HepG2 (cell line): Measurements from ENCODE around the gene MRPL14. TPM values are rescaled to one million over a fixed set of nuclear protein-coding genes. Genes with fewer than 3 reads are reported as not detected.
A peak's percentile ranks its signal among the peaks of the same experiment; 100 is the strongest.

Source experiments
- ATAC-seq: fragments of 200-7000 bp; cut with Tn5 transposase; 3 replicates; pipeline ENCODE4 v1.9.1; 2020; ENCODE audit warnings: mild to moderate bottlenecking, moderate library complexity
- BruUV-seq: library from RNA; stranded (reverse); fragments of 400-500 nt; replicated peaks from 2 replicates; lab custom pipeline; 2021; lab: Mats Ljungman, UMichigan
- CTCF ChIA-PET: fragments of 300-600 bp; formaldehyde crosslinking; extraction: SDS; loops from one replicate; lab custom pipeline; 2021; ENCODE audit warnings: low total read pairs, inconsistent platforms, low intra/inter-chr PET ratio; lab: Yijun Ruan, JAX
- POLR2A ChIA-PET: fragments of 350-600 bp; sonication (Branson Sonifier 250); formaldehyde crosslinking; loops from one replicate; lab custom pipeline; 2020; ENCODE audit warnings: antibody characterized with exemption, inconsistent platforms; lab: Yijun Ruan, JAX
- DNase-seq: peaks from one replicate; pipeline ENCODE4 v3.0.0-alpha.2; 2015; ENCODE audit warnings: low spot score
- FAIRE-seq: peaks from 3 replicates; lab custom pipeline; 2011; peaks lifted over from hg19 to GRCh38; lab: Jason Lieb, UNC
- H2AFZ ChIP-seq: one replicate; pipeline ENCODE4 v1.6.1; 2011; ENCODE audit warnings: low read length, inconsistent platforms
- H3K27ac ChIP-seq: fragments of 300-600 bp; 3 replicates; pipeline ENCODE4 v1.8.0; 2011; ENCODE audit warnings: mixed run types, mild to moderate bottlenecking, mixed read lengths, low read length, inconsistent platforms; ENCODE audit not compliant: insufficient read depth; ENCODE audit errors: extremely low read length
- H3K27me3 ChIP-seq, 2 experiments: fragments of 200-600 bp in 1 of 2; 2 replicates in 1 of 2; 3 replicates in 1 of 2; pipeline versions ENCODE4 v1.6.0 to v1.8.0; 2011; ENCODE audit warnings: low read length in 2 of 2, mild to moderate bottlenecking in 2 of 2, moderate library complexity in 2 of 2, inconsistent platforms in 1 of 2; ENCODE audit not compliant: insufficient read depth in 2 of 2, control insufficient read depth in 1 of 2
- H3K36me3 ChIP-seq, 2 experiments: fragments of 200-600 bp in 1 of 2; replicated peaks in 1 of 2; 2 replicates in 1 of 2; 3 replicates in 1 of 2; pipeline versions ENCODE4 v1.5.1 to v1.8.0; 2011; ENCODE audit warnings: low read length in 2 of 2, inconsistent platforms in 1 of 2; ENCODE audit not compliant: insufficient read depth in 2 of 2, control insufficient read depth in 1 of 2
- H3K4me1 ChIP-seq: 2 replicates; pipeline ENCODE4 v1.5.1; 2012; ENCODE audit warnings: low read length, inconsistent platforms; ENCODE audit not compliant: insufficient read depth
- H3K4me2 ChIP-seq: 2 replicates; pipeline ENCODE4 v1.6.0; 2011; ENCODE audit warnings: low read depth, low read length, inconsistent platforms
- H3K4me3 ChIP-seq, 3 experiments: fragments of 200-600 bp in 1 of 3; sonication (generic), shearing (Covaris generic) in 1 of 3; replicated peaks in 1 of 3; 2 replicates each; pipeline ENCODE4 v1.5.1; 2011 to 2016; ENCODE audit warnings: low read length in 3 of 3, inconsistent platforms in 2 of 3, low read depth in 2 of 3, mild to moderate bottlenecking in 2 of 3, control low read depth in 1 of 3, mixed read lengths in 1 of 3; ENCODE audit not compliant: insufficient read depth in 1 of 3
- H3K79me2 ChIP-seq: one replicate; pipeline ENCODE4 v1.6.1; 2011; ENCODE audit warnings: low read length, inconsistent platforms; ENCODE audit not compliant: insufficient read depth
- H3K9ac ChIP-seq: 2 replicates; pipeline ENCODE4 v1.6.0; 2011; ENCODE audit warnings: mild to moderate bottlenecking, low read depth, low read length, inconsistent platforms; ENCODE audit not compliant: insufficient read depth
- H3K9me3 ChIP-seq: 2 replicates; pipeline ENCODE4 v1.5.1; 2012; ENCODE audit warnings: mild to moderate bottlenecking, low read length
- H4K20me1 ChIP-seq: 2 replicates; pipeline ENCODE4 v1.6.0; 2011; ENCODE audit warnings: inconsistent platforms, mild to moderate bottlenecking, low read length, moderate library complexity; ENCODE audit not compliant: insufficient read depth
- ARNTL ChIP-seq: sonication (generic); formaldehyde crosslinking; IDR thresholded peaks from 2 replicates; pipeline ENCODE4 v1.4.0; 2020; ENCODE audit warnings: mild to moderate bottlenecking, missing genetic modification reagents
- ATRX ChIP-seq: sonication (generic); formaldehyde crosslinking; IDR thresholded peaks from 2 replicates; pipeline ENCODE4 v1.4.0; 2020; ENCODE audit warnings: missing genetic modification reagents, borderline replicate concordance
- HCFC1 ChIP-seq: fragments of 150-350 bp; IDR thresholded peaks from 2 replicates; pipeline ENCODE4 v1.6.1; 2014; ENCODE audit warnings: low read depth, low read length
- NR2F1 ChIP-seq, 2 experiments: fragments of 450-650 bp in 1 of 2; formaldehyde crosslinking in 1 of 2; IDR thresholded peaks; 2 replicates each; pipeline versions ENCODE4 v1.5.0 to v1.6.1; 2016 to 2020; ENCODE audit warnings: mild to moderate bottlenecking in 1 of 2, missing compliant biosample characterization in 1 of 2, missing genetic modification reagents in 1 of 2, moderate library complexity in 1 of 2
- NR2F2 ChIP-seq: IDR thresholded peaks from 2 replicates; pipeline ENCODE4 v1.6.1; 2012; ENCODE audit warnings: low read depth, inconsistent platforms, borderline replicate concordance
- PTBP1 ChIP-seq: fragments of 200-400 bp; formaldehyde crosslinking; IDR thresholded peaks from 2 replicates; pipeline ENCODE4 v1.6.1; 2018; ENCODE audit warnings: low read length, low read depth; ENCODE audit not compliant: poor library complexity, severe bottlenecking
- SNAI1 ChIP-seq: sonication (generic); formaldehyde crosslinking; IDR thresholded peaks from 2 replicates; pipeline ENCODE4 v1.5.0; 2020; ENCODE audit warnings: mild to moderate bottlenecking, missing genetic modification reagents, borderline replicate concordance
- ZNF160 ChIP-seq: sonication (generic); formaldehyde crosslinking; IDR thresholded peaks from 2 replicates; pipeline ENCODE4 v1.8.0; 2022; ENCODE audit warnings: mild to moderate bottlenecking, inconsistent platforms, missing genetic modification reagents
- WGBS: methylation state at CpG from one replicate; pipeline ENCODE4 v1.1.6; 2017; ENCODE audit warnings: low lambda C conversion rate; 5-methylcytosine and 5-hydroxymethylcytosine counted together
- in situ Hi-C: cut with HindIII; loops from 2 replicates; pipeline ENCODE4 v1.10.0; 2017; ENCODE audit warnings: low pct_unique_long_range_greater_than_20kb; ENCODE audit not compliant: extremely low pct_ligation_motif_present
- intact Hi-C: fragments of 100-400 bp; cut with micrococcal nuclease; formaldehyde crosslinking; loops from one replicate; pipeline ENCODE4 v1.10.0; 2022; ENCODE audit not compliant: unreplicated experiment
- polyA plus RNA-seq, 8 experiments: library from polyadenylated mRNA; depleted of rRNA in 3 of 8; stranded (reverse) in 7 of 8; unstranded in 1 of 8; fragments of >200 nt; fragmentation: Illumina TruSeq in 4 of 8; extraction: Trizol in 4 of 8; gene quantifications; 2 replicates each; pipeline versions ENCODE4 v1.2.1 to v1.2.3, GENCODE V29; 2011 to 2016; ENCODE audit warnings: low read depth in 4 of 8, missing spikeins in 1 of 8, mixed read lengths in 1 of 8; ENCODE audit not compliant: insufficient read depth in 1 of 8
- total RNA-seq, 5 experiments: library from RNA; depleted of rRNA; stranded (reverse); fragments of >200 nt; fragmentation: Illumina TruSeq; extraction: Trizol; gene quantifications; 2 replicates each; pipeline ENCODE4 v1.2.3, GENCODE V29; 2016; ENCODE audit warnings: low read depth in 1 of 5
- TF ChIP-seq, protein P1 (sequence below), 2 experiments: fragments of 450-650 bp in 1 of 2; sonication (generic) in 1 of 2; formaldehyde crosslinking in 1 of 2; IDR thresholded peaks; 2 replicates each; pipeline versions ENCODE4 v1.6.1 to v1.8.0; 2016 to 2022; ENCODE audit warnings: antibody characterized with exemption in 1 of 2, mild to moderate bottlenecking in 1 of 2, missing genetic modification reagents in 1 of 2
- TF ChIP-seq, protein P2 (sequence below): sonication (generic); formaldehyde crosslinking; IDR thresholded peaks from 2 replicates; pipeline ENCODE4 v1.9.0; 2021; ENCODE audit warnings: missing genetic modification reagents, borderline replicate concordance

The MRPL14 gene
- total and polyA plus RNA-seq, 2 of the 13 experiments (the other 11 are each of a cell fraction or from before 2014, with no cell fraction given), result 157 to 178 TPM

DNA sequence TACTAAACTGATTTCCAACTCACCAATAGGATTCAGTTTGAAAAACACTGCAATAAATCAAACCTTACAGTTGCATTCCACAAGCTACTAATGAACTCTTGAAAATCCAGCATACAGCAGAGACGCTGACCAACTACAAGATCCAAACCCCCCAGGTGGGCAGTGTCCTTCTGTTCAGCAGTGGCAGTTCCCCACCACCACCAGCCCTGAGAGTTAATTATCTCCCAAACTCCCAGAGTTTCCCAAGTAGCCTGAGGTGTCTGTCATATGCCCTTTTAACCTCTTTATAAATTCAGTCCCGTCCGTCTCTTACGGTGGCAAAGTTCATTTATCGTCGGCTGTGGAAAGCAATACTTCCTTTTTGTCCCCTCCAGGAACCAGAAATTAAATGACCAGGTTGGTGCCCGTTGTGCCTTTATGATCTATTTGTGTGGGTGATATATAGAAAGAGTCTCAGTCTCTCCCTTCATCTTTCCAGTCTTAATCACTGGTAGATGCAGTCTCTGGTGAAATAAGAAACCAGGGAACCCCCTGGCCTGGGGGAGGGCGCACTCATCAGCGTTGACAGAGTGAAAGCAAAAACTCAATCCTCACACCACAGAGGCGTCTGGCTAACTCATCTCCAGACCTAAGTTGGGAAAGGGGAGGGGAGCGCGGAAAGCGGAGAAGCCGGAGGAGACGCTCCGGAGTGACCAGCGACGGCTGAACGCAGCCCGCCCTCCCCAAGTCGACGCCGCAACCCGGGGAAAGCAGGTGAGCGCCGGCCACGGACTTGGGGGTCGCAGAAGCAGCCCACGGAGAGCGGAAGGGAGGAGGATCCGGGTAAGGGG, 717 bp downstream of the MRPL14 start:
- ChIA-PET POLR2A (interaction anchor here (0.9 to 3.6 kb wide), 9 partner anchors 8 to 130 kb away, joined by 3 to 23 read pairs (median 5); partner anchors contain the start of genes HSP90AB1 and SLC35B2), CTCF (no interaction called here)
- in situ Hi-C loops (no loop called here), intact Hi-C loops (loop anchor here (1.0 to 2.0 kb wide), 2 partner anchors 14 to 30 kb away; no protein-coding TSS in a partner anchor)
- peak overlapping the region; percentile 94 for H3K9ac ChIP-seq
- no peak overlapping the region for H2AFZ ChIP-seq
- H3K9me3 ChIP-seq, result no peaks in the 10 kb centered on the region
- peak; percentile 35 for ATAC-seq
- peak overlapping the region; percentile 81 to 95 (median 94) for H3K4me3 ChIP-seq
- H3K4me1 ChIP-seq, result peaks cover 79% of the 10 kb centered on the region
- H3K27me3 ChIP-seq, result no peaks in the 10 kb centered on the region; a peak in 1 of 5 replicates
- peaks cover 85% of the 10 kb centered on the region for H3K79me2 ChIP-seq
- FAIRE-seq, result no peak
- H3K36me3 ChIP-seq, result peaks cover 0 to 7% of the 10 kb centered on the region in 2 experiments; a peak in 2 of 5 replicates
- 0% methylated on average over 22 of the region's 31 CpGs for WGBS
- H3K4me2 ChIP-seq, result peak overlapping the region; percentile 91
- peak; percentile 50 for DNase-seq
- TSS peak; percentile 55 for BruUV-seq
- peaks cover 43% of the 10 kb centered on the region for H4K20me1 ChIP-seq
- peak overlapping the region; percentile 86 for H3K27ac ChIP-seq
- TF ChIP-seq PTBP1 (no peak), ARNTL (CRISPR knock-in tag) (peak; percentile 40; the same call in 1 of the 2 replicates), ZNF160 (no peak), HCFC1 (no peak), NR2F1 (CRISPR knock-in tag; IDR thresholded peaks at IDR 0.05) (peak in 1 of 2 experiments; percentile 62; a peak in 1 of 4 replicates), SNAI1 (CRISPR knock-in tag) (no peak), NR2F2 (0 out of 2 replicates have a peak, but pooled peaks have one; percentile 40), ATRX (CRISPR knock-in tag) (no peak)
- TF ChIP-seq, protein P1, sequence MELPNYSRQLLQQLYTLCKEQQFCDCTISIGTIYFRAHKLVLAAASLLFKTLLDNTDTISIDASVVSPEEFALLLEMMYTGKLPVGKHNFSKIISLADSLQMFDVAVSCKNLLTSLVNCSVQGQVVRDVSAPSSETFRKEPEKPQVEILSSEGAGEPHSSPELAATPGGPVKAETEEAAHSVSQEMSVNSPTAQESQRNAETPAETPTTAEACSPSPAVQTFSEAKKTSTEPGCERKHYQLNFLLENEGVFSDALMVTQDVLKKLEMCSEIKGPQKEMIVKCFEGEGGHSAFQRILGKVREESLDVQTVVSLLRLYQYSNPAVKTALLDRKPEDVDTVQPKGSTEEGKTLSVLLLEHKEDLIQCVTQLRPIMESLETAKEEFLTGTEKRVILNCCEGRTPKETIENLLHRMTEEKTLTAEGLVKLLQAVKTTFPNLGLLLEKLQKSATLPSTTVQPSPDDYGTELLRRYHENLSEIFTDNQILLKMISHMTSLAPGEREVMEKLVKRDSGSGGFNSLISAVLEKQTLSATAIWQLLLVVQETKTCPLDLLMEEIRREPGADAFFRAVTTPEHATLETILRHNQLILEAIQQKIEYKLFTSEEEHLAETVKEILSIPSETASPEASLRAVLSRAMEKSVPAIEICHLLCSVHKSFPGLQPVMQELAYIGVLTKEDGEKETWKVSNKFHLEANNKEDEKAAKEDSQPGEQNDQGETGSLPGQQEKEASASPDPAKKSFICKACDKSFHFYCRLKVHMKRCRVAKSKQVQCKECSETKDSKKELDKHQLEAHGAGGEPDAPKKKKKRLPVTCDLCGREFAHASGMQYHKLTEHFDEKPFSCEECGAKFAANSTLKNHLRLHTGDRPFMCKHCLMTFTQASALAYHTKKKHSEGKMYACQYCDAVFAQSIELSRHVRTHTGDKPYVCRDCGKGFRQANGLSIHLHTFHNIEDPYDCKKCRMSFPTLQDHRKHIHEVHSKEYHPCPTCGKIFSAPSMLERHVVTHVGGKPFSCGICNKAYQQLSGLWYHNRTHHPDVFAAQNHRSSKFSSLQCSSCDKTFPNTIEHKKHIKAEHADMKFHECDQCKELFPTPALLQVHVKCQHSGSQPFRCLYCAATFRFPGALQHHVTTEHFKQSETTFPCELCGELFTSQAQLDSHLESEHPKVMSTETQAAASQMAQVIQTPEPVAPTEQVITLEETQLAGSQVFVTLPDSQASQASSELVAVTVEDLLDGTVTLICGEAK (IDR thresholded peaks at IDR 0.05), result no peak
- TF ChIP-seq, protein P1 (CRISPR knock-in tag; IDR thresholded peaks at IDR 0.05), result no peak
- TF ChIP-seq, protein P2, sequence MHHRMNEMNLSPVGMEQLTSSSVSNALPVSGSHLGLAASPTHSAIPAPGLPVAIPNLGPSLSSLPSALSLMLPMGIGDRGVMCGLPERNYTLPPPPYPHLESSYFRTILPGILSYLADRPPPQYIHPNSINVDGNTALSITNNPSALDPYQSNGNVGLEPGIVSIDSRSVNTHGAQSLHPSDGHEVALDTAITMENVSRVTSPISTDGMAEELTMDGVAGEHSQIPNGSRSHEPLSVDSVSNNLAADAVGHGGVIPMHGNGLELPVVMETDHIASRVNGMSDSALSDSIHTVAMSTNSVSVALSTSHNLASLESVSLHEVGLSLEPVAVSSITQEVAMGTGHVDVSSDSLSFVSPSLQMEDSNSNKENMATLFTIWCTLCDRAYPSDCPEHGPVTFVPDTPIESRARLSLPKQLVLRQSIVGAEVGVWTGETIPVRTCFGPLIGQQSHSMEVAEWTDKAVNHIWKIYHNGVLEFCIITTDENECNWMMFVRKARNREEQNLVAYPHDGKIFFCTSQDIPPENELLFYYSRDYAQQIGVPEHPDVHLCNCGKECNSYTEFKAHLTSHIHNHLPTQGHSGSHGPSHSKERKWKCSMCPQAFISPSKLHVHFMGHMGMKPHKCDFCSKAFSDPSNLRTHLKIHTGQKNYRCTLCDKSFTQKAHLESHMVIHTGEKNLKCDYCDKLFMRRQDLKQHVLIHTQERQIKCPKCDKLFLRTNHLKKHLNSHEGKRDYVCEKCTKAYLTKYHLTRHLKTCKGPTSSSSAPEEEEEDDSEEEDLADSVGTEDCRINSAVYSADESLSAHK (CRISPR knock-in tag), result no peak
